Aorta (tissue), 5 donors: ENCODE measurements around the gene KIAA1671. TPM values are rescaled to one million over a fixed set of nuclear protein-coding genes. Genes with fewer than 3 reads are reported as not detected.
"Not testable (repeated sequence)": the region's sequence is repeated elsewhere in the genome, so short reads cannot be mapped to it uniquely, and the experiment has no call there.

Experiments used
- ATAC-seq: fragments of 200-7000 bp; cut with Tn5 transposase; one replicate; pipeline ENCODE4 v1.9.1; 2022; ENCODE audit warnings: moderate library complexity; ENCODE audit not compliant: low FRiP score
- DNase-seq, 2 donors: peaks; one replicate each; pipeline ENCODE4 v3.0.0-alpha.2; 2020
- H3K27ac ChIP-seq, 2 donors: one replicate each; pipeline ENCODE4 v1.5.1; 2013; ENCODE audit warnings: low read length in 2 of 2, mild to moderate bottlenecking in 2 of 2, moderate library complexity in 2 of 2, control low read depth in 1 of 2, inconsistent platforms in 1 of 2, low read depth in 1 of 2
- H3K27me3 ChIP-seq, 2 donors: one replicate each; pipeline ENCODE4 v1.6.1; 2013; ENCODE audit warnings: control low read depth in 1 of 2, low read length in 1 of 2, mild to moderate bottlenecking in 1 of 2, moderate library complexity in 1 of 2; ENCODE audit not compliant: insufficient read depth in 2 of 2, control insufficient read depth in 1 of 2
- H3K36me3 ChIP-seq, 2 donors: one replicate each; pipeline ENCODE4 v1.6.1; 2013; ENCODE audit warnings: control low read depth in 1 of 2, low read length in 1 of 2, mild to moderate bottlenecking in 1 of 2; ENCODE audit not compliant: insufficient read depth in 2 of 2, control insufficient read depth in 1 of 2
- H3K4me1 ChIP-seq, 2 donors: one replicate each; pipeline ENCODE4 v1.6.1; 2013; ENCODE audit warnings: low read length in 2 of 2, control low read depth in 1 of 2, mild to moderate bottlenecking in 1 of 2, moderate library complexity in 1 of 2; ENCODE audit not compliant: insufficient read depth in 2 of 2, control insufficient read depth in 1 of 2
- H3K4me3 ChIP-seq, 2 donors: one replicate each; pipeline ENCODE4 v1.5.1; 2013; ENCODE audit warnings: low read length in 2 of 2, control low read depth in 1 of 2, mild to moderate bottlenecking in 1 of 2
- H3K9me3 ChIP-seq: one replicate; pipeline ENCODE4 v1.6.1; 2013; ENCODE audit warnings: mild to moderate bottlenecking, low read length; ENCODE audit not compliant: control insufficient read depth
- whole genome bisulfite sequencing, 2 donors: extraction: QIAGEN DNeasy Blood & Tissue Kit; methylation state at CpG; one replicate each; pipeline ENCODE4 v1.1.7; 2013; 5-methylcytosine and 5-hydroxymethylcytosine counted together
- intact Hi-C, 2 donors: fragments of 100-400 bp; cut with DNase I; formaldehyde crosslinking; loops; one replicate each; pipeline versions ENCODE4 v1.14.2 to v1.15.0; 2022
- polyA plus RNA-seq, 2 donors: library from polyadenylated mRNA; stranded (reverse); fragments of 200-250 nt; gene quantifications; one replicate each; pipeline ENCODE4 v1.2.3, GENCODE V29; 2013
- total RNA-seq, 2 donors: library from RNA; stranded (reverse); fragmentation: NEBNext Ultra II Directional; extraction: Animal tissue kit (Norgen Biotek cat#: 25700); gene quantifications; one replicate each; pipeline ENCODE4 v1.2.1, GENCODE V29; 2021
- donor health status: healthy with polysubstance abuse.
- donor health status: Bipolar disorder and iron deficiency.
- donor health status: DM: no; HTN: no; CAD: no.
- donor health status: DM: no; HTN: no; CAD: no.
- donor health status: DM: yes; HTN: yes; CAD: no.

KIAA1671 gene
- total and polyA plus RNA-seq, 4 donors: 11.5 to 93.3 (median 36.2) TPM

DNA sequence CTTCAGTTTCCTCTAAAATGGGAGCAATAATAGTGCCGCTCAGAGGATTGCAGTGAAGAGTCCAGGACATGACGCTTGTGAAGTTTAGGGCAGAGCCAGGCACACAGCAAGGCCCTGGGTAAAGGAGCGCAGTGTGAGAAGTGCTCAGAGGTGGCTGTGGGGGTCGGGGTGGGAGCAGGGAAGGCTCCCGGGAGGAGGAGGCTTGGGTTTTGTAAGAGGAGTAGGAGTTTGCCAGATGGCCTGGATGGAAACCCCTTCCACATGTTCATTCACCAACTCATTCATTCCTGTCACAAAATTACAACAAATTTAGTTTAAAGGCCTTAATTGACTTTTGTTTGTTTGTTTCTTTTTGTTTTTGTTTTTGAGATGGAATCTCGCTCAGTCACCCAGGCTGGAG, 283.9 kb downstream of the KIAA1671 start:
- intact Hi-C loops: no loop called here
- Histone ChIP-seq H3K4me3 (no peak overlapping the region), H3K9me3 (no peaks in the 10 kb centered on the region), H3K4me1 (no peaks in the 10 kb centered on the region), H3K27me3 (no peaks in the 10 kb centered on the region), H3K27ac (no peak overlapping the region), H3K36me3 (no peaks in the 10 kb centered on the region)
- 87 to 91% methylated on average over 6 of the region's 6 CpGs for WGBS, 2 donors
- no peak for DNase-seq
- no peak for ATAC-seq

DNA sequence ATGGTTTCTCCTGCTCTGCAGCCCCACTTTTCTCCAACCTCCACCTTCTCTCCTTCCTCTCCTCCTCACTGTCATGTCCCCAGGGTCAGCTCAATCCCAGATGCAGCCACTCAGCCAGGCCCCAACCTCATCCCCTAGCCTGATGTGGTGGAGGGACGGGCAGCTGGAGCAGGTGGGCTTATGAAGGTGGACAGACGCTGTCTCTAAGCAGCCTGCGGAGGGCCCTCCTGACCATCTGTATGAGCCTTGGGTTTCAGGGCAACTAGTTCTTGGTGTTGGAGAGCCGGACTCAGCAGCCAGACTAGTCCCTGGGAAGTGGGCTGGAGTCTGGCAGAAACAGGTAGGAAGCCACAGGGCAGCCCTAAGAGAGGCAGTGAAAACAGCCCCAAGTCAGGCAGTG, 285.0 kb downstream of the KIAA1671 start:
- WGBS, 2 donors: 87 to 90% methylated on average over 4 of the region's 4 CpGs
- no peaks in the 10 kb centered on the region for H3K27me3 ChIP-seq
- no peak overlapping the region for H3K27ac ChIP-seq
- no peaks in the 10 kb centered on the region for H3K4me1 ChIP-seq
- H3K9me3 ChIP-seq: no peaks in the 10 kb centered on the region
- DNase-seq (no peak), ATAC-seq (no peak)
- H3K4me3 ChIP-seq: no peak overlapping the region
- intact Hi-C loops: no loop called here
- no peaks in the 10 kb centered on the region for H3K36me3 ChIP-seq

DNA sequence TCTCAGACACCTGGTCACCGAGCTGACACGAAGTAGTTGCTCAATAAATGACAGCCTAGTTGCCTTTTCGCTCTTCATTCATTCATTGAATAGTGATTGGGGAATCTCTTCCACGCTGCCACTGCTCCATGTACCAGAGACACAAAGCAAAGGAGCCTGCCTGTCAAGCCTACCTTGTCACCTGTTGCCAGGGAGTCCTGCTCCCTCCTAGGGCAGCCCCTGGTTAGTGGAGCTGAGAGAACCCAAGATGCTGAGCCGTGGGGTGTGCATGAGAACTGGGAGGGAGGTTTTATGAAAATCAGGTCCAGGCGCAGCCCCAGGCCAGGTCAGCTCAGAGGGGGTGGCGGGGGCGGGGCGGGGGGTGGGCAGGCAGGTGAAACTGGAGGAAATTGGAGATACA, 285.5 kb downstream of the KIAA1671 start:
- ATAC-seq, H3K36me3 ChIP-seq, H3K27me3 ChIP-seq, H3K4me1 ChIP-seq, H3K9me3 ChIP-seq, intact Hi-C loops, DNase-seq, H3K27ac ChIP-seq, H3K4me3 ChIP-seq: not testable (repeated sequence)
- 67 to 75% methylated on average over 9 of the region's 9 CpGs for WGBS, 2 donors

Other genes with a start within 250 kb of the KIAA1671 start
- not detected for gene PIWIL3, start 178.0 kb upstream of the KIAA1671 start, total RNA-seq
- not detected for gene PIWIL3, start 178.0 kb upstream of the KIAA1671 start, polyA plus RNA-seq
- 1 to 10 TPM; 9.2 to 9.5 TPM for gene SGSM1, start 146.5 kb upstream of the KIAA1671 start, total RNA-seq
- 1 to 10 TPM in 1 of 2 donors, under 1 TPM in 1; 0.50 to 5.9 TPM for gene SGSM1, start 146.5 kb upstream of the KIAA1671 start, polyA plus RNA-seq
- gene LHFPL7, start 6.0 kb upstream of the KIAA1671 start, total RNA-seq: not detected
- gene LHFPL7, start 6.0 kb upstream of the KIAA1671 start, polyA plus RNA-seq: not detected
- under 1 TPM; 0.84 to 0.97 TPM for gene CRYBB3, start 247.1 kb downstream of the KIAA1671 start, total RNA-seq
- gene CRYBB3, start 247.1 kb downstream of the KIAA1671 start, polyA plus RNA-seq: 1 to 10 TPM in 1 of 2 donors, not detected in 1; 3.2 TPM